H1 (cell line): ENCODE data around the gene KIF26B. TPM values are rescaled to one million over a fixed set of nuclear protein-coding genes. Genes with fewer than 3 reads are reported as not detected.

Experiments used
- CTCF ChIA-PET: fragments of 300-600 bp; sonication (Branson Sonifier 250); formaldehyde crosslinking; loops from one replicate; lab custom pipeline; 2021; ENCODE audit not compliant: partially characterized antibody; lab: Charles Lee
- POLR2A ChIA-PET: fragments of 300-600 bp; sonication (Branson Sonifier 250); formaldehyde crosslinking; loops from one replicate; lab custom pipeline; 2021; ENCODE audit warnings: inconsistent platforms; ENCODE audit not compliant: partially characterized antibody; lab: Charles Lee
- DNase-seq, 2 experiments: peaks; one replicate each; pipeline versions ENCODE4 v3.0.0 to v3.0.0-alpha.2; 2010 to 2022; ENCODE audit warnings: low spot score in 2 of 2, low read depth in 1 of 2, mixed read lengths in 1 of 2
- FAIRE-seq: peaks from 2 replicates; lab custom pipeline; 2011; peaks lifted over from hg19 to GRCh38; lab: Jason Lieb, UNC
- H2AFZ ChIP-seq: 2 replicates; pipeline ENCODE4 v1.8.1; 2012; ENCODE audit warnings: low read length, inconsistent platforms
- H2AK5ac ChIP-seq: 2 replicates; pipeline ENCODE4 v1.6.1; 2013; ENCODE audit warnings: low read depth, low read length
- H2BK120ac ChIP-seq: replicated peaks from 2 replicates; pipeline ENCODE3; 2013; ENCODE audit warnings: low read depth, low read length, inconsistent platforms
- H2BK12ac ChIP-seq: 2 replicates; pipeline ENCODE4 v1.6.1; 2013; ENCODE audit warnings: low read depth, low read length
- H2BK15ac ChIP-seq: 2 replicates; pipeline ENCODE4 v1.6.1; 2013; ENCODE audit warnings: low read length
- H2BK20ac ChIP-seq: 2 replicates; pipeline ENCODE4 v1.6.1; 2013; ENCODE audit warnings: low read length
- H2BK5ac ChIP-seq: 2 replicates; pipeline ENCODE4 v1.6.1; 2013; ENCODE audit warnings: low read depth, low read length
- H3K14ac ChIP-seq: 2 replicates; pipeline ENCODE4 v1.6.1; 2013; ENCODE audit warnings: inconsistent platforms; ENCODE audit not compliant: insufficient read length
- H3K18ac ChIP-seq: 2 replicates; pipeline ENCODE4 v1.6.1; 2013; ENCODE audit warnings: low read length; ENCODE audit errors: extremely low read depth
- H3K23ac ChIP-seq: 2 replicates; pipeline ENCODE4 v1.6.1; 2013; ENCODE audit warnings: inconsistent platforms; ENCODE audit not compliant: insufficient read length
- H3K23me2 ChIP-seq: 2 replicates; pipeline ENCODE4 v1.6.1; 2013; ENCODE audit warnings: low read depth, low read length
- H3K27ac ChIP-seq: 2 replicates; pipeline ENCODE4 v1.6.1; 2011; ENCODE audit warnings: low read depth, low read length, inconsistent platforms
- H3K27me3 ChIP-seq, 4 experiments: replicated peaks in 1 of 4; 1 replicate in 1 of 4; 2 replicates in 3 of 4; pipeline versions ENCODE4 v1.6.1 to v1.8.1; 2011 to 2013; ENCODE audit warnings: low read length in 3 of 4, mild to moderate bottlenecking in 3 of 4, inconsistent platforms in 2 of 4, mixed read lengths in 2 of 4, moderate library complexity in 1 of 4; ENCODE audit not compliant: control insufficient read depth in 3 of 4, insufficient read depth in 3 of 4; ENCODE audit errors: extremely low read depth in 1 of 4
- H3K36me3 ChIP-seq, 4 experiments: 2 replicates each; pipeline versions ENCODE4 v1.6.1 to v1.8.1; 2011 to 2013; ENCODE audit warnings: mild to moderate bottlenecking in 4 of 4, low read length in 3 of 4, moderate library complexity in 2 of 4, control low read depth in 1 of 4, inconsistent platforms in 1 of 4; ENCODE audit not compliant: insufficient read depth in 4 of 4, control insufficient read depth in 2 of 4
- H3K4ac ChIP-seq: replicated peaks from 2 replicates; pipeline ENCODE3; 2013; ENCODE audit warnings: low read length, low read depth, mixed read lengths, inconsistent platforms; ENCODE audit not compliant: insufficient read length
- H3K4me1 ChIP-seq, 4 experiments: replicated peaks in 1 of 4; 1 replicate in 1 of 4; 2 replicates in 3 of 4; pipeline versions ENCODE4 v1.6.1 to v1.8.1; 2011 to 2013; ENCODE audit warnings: low read length in 3 of 4, inconsistent platforms in 2 of 4, mixed read lengths in 1 of 4; ENCODE audit not compliant: insufficient read depth in 4 of 4, control insufficient read depth in 3 of 4
- H3K4me2 ChIP-seq, 2 experiments: 2 replicates each; pipeline versions ENCODE4 v1.6.1 to v1.8.1; 2011 to 2013; ENCODE audit warnings: low read depth in 2 of 2, low read length in 2 of 2, control low read depth in 1 of 2, inconsistent platforms in 1 of 2, mild to moderate bottlenecking in 1 of 2; ENCODE audit not compliant: insufficient read depth in 1 of 2
- H3K4me3 ChIP-seq, 4 experiments: fragments of 200-600, 300-600 bp in 1 of 4; sonication (generic), shearing (Covaris generic), sonication (Bioruptor Twin) in 1 of 4; 2 replicates each; pipeline versions ENCODE4 v1.5.1 to v1.8.1; 2011 to 2016; ENCODE audit warnings: low read length in 4 of 4, low read depth in 3 of 4, control low read depth in 2 of 4, inconsistent platforms in 2 of 4, mild to moderate bottlenecking in 2 of 4, mixed read lengths in 1 of 4, moderate library complexity in 1 of 4; ENCODE audit not compliant: insufficient read depth in 2 of 4; ENCODE audit errors: extremely low read depth in 1 of 4
- H3K56ac ChIP-seq: replicated peaks from 2 replicates; pipeline ENCODE3; 2013; ENCODE audit warnings: low read depth, mild to moderate bottlenecking, mixed read lengths, low read length, inconsistent platforms; ENCODE audit not compliant: insufficient read length
- H3K79me1 ChIP-seq: 2 replicates; pipeline ENCODE4 v1.6.1; 2013; ENCODE audit warnings: low read depth, low read length, control low read depth
- H3K79me2 ChIP-seq, 2 experiments: 2 replicates each; pipeline versions ENCODE4 v1.6.1 to v1.8.1; 2012 to 2013; ENCODE audit warnings: low read length in 2 of 2, mild to moderate bottlenecking in 2 of 2, inconsistent platforms in 1 of 2; ENCODE audit not compliant: insufficient read depth in 2 of 2, control insufficient read depth in 1 of 2
- H3K9ac ChIP-seq, 4 experiments: replicated peaks in 1 of 4; 1 replicate in 1 of 4; 2 replicates in 3 of 4; pipeline versions ENCODE4 v1.6.1 to v1.8.1; 2011 to 2013; ENCODE audit warnings: low read depth in 3 of 4, low read length in 3 of 4, control low read depth in 2 of 4, mild to moderate bottlenecking in 2 of 4, moderate library complexity in 2 of 4, inconsistent platforms in 1 of 4; ENCODE audit errors: extremely low read depth in 1 of 4
- H3K9me3 ChIP-seq, 2 experiments: 2 replicates each; pipeline versions ENCODE4 v1.6.1 to v1.8.1; 2012 to 2013; ENCODE audit warnings: mild to moderate bottlenecking in 2 of 2, moderate library complexity in 2 of 2, control low read depth in 1 of 2, inconsistent platforms in 1 of 2, low read depth in 1 of 2, low read length in 1 of 2, mixed read lengths in 1 of 2; ENCODE audit not compliant: insufficient read depth in 2 of 2
- H4K20me1 ChIP-seq, 2 experiments: replicated peaks in 1 of 2; 2 replicates each; pipeline versions ENCODE3 to v1.8.1; 2011 to 2013; ENCODE audit warnings: inconsistent platforms in 2 of 2, low read length in 2 of 2, mild to moderate bottlenecking in 1 of 2; ENCODE audit not compliant: insufficient read depth in 2 of 2, control insufficient read depth in 1 of 2
- H4K5ac ChIP-seq: 2 replicates; pipeline ENCODE4 v1.6.1; 2013; ENCODE audit warnings: low read length, low read depth, mixed read lengths, inconsistent platforms; ENCODE audit not compliant: insufficient read length
- H4K8ac ChIP-seq: 2 replicates; pipeline ENCODE4 v1.8.0; 2013; ENCODE audit warnings: mild to moderate bottlenecking, moderate library complexity, low read length, inconsistent platforms; ENCODE audit not compliant: insufficient read depth; ENCODE audit errors: extremely low read depth
- H4K91ac ChIP-seq: replicated peaks from 2 replicates; pipeline ENCODE3; 2013; ENCODE audit warnings: low read length, mixed read lengths, inconsistent platforms; ENCODE audit not compliant: insufficient read length
- CEBPB ChIP-seq: IDR thresholded peaks from 2 replicates; pipeline ENCODE4 v1.6.1; 2012; ENCODE audit warnings: low read depth, low read length
- CHD2 ChIP-seq: IDR thresholded peaks from 2 replicates; pipeline ENCODE4 v1.6.1; 2012; ENCODE audit warnings: low read length, improper control_type of control experiment
- EP300 ChIP-seq, 2 experiments: IDR thresholded peaks; 1 replicate in 1 of 2; 2 replicates in 1 of 2; pipeline ENCODE4 v1.6.1; 2011 to 2012; ENCODE audit warnings: low read depth in 2 of 2, low read length in 2 of 2, mild to moderate bottlenecking in 2 of 2, borderline replicate concordance in 1 of 2, inconsistent platforms in 1 of 2, moderate library complexity in 1 of 2
- JUN ChIP-seq: IDR thresholded peaks from 2 replicates; pipeline ENCODE4 v1.6.1; 2011; ENCODE audit warnings: low read depth, mild to moderate bottlenecking, improper control_type of control experiment, low read length
- KDM5A ChIP-seq: fragments of 200-600 bp; IDR thresholded peaks from 2 replicates; pipeline ENCODE4 v1.7.1; 2012; ENCODE audit warnings: mild to moderate bottlenecking, low read length, inconsistent platforms, mixed read lengths
- PHF8 ChIP-seq: fragments of 200-600 bp; sonication (generic); conservative IDR thresholded peaks from 2 replicates; pipeline ENCODE4 v1.7.1; 2012; ENCODE audit warnings: low read depth, mild to moderate bottlenecking, inconsistent platforms, low read length, moderate library complexity
- TEAD4 ChIP-seq: IDR thresholded peaks from 2 replicates; pipeline ENCODE4 v1.6.1; 2012; ENCODE audit warnings: low read depth, low read length, inconsistent platforms, mixed read lengths
- WGBS, 2 experiments: shearing (Covaris generic) in 1 of 2; methylation state at CpG; one replicate each; pipeline versions ENCODE4 v1.1.6 to v1.1.7; 2013 to 2015; ENCODE audit warnings: low lambda C conversion rate in 2 of 2, mixed read lengths in 2 of 2, inconsistent platforms in 1 of 2, low coverage in 1 of 2, missing lambda C conversion rate in 1 of 2; ENCODE audit not compliant: insufficient replicate concordance in 2 of 2, insufficient coverage in 1 of 2, insufficient read length in 1 of 2; ENCODE audit errors: extremely low coverage in 1 of 2, missing lambda C conversion rate in 1 of 2; 5-methylcytosine and 5-hydroxymethylcytosine counted together
- polyA plus RNA-seq, 7 experiments: library from polyadenylated mRNA; depleted of rRNA in 3 of 7; stranded (reverse) in 5 of 7; unstranded in 2 of 7; fragments of >200 nt in 5 of 7; fragments of 200-250 nt in 2 of 7; gene quantifications; 1 replicate in 5 of 7; 2 replicates in 1 of 7; 4 replicates in 1 of 7; pipeline versions ENCODE4 v1.2.1 to v1.2.3, GENCODE V29; 2011 to 2013; ENCODE audit warnings: missing spikeins in 2 of 7, mixed read lengths in 2 of 7
- total RNA-seq: library from RNA; stranded (reverse); fragmentation: NEBNext Ultra II Directional; extraction: Animal tissue kit (Norgen Biotek cat#: 25700); gene quantifications from 2 replicates; pipeline ENCODE4 v1.2.1, GENCODE V29; 2021
- TF ChIP-seq, protein P1 (sequence below): IDR thresholded peaks from 2 replicates; pipeline ENCODE4 v1.6.1; 2012; ENCODE audit warnings: inconsistent platforms

Gene KIF26B
- total and polyA plus RNA-seq, 2 of the 8 experiments (the other 6 are each of a cell fraction or from before 2014, with no cell fraction given), result 0.06 to 0.28 TPM

DNA sequence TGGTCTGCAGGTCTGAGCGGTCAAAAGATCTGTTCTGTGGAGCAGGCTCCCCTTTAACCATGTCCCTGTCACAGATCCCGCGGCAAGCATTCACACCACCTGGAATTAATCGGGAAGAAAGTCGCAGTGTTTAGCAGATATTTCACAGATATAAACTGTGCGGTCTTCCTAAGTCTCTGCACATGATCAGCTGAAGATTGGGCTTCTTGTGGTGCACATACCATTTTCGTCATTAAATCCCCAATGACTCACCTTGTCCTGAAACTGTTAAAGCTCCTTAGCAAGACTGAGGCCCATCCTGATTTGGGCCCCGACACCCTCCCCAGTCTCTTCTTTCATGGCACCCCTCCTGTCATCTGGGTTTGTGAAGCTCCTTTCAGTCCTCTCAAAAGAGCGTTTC is 158.8 kb downstream of the KIF26B start:
- no peaks in the 10 kb centered on the region for H3K27me3 ChIP-seq
- H3K4me2 ChIP-seq, result no peak overlapping the region
- no peak overlapping the region for H4K8ac ChIP-seq
- FAIRE-seq, result no peak
- DNase-seq, result no peak
- H3K56ac ChIP-seq, result no peak overlapping the region
- 90% methylated on average over 9 of the region's 9 CpGs; no CpG with 5 or more reads in 1 of the 2 experiments for WGBS, 2 experiments
- POLR2A ChIA-PET, result no interaction called here
- H3K23ac ChIP-seq, result no peak overlapping the region
- no peak overlapping the region for H4K91ac ChIP-seq
- no peak overlapping the region for H2BK12ac ChIP-seq
- no peaks in the 10 kb centered on the region for H3K23me2 ChIP-seq
- no peak overlapping the region for H2BK120ac ChIP-seq
- H3K9ac ChIP-seq, result no peak overlapping the region
- H3K4me3 ChIP-seq, result no peak overlapping the region
- no peaks in the 10 kb centered on the region for H4K20me1 ChIP-seq
- no peak overlapping the region for H3K14ac ChIP-seq
- no peak overlapping the region for H4K5ac ChIP-seq
- no peaks in the 10 kb centered on the region for H3K79me2 ChIP-seq
- no peak for TF ChIP-seq CHD2
- TF ChIP-seq, protein P1, sequence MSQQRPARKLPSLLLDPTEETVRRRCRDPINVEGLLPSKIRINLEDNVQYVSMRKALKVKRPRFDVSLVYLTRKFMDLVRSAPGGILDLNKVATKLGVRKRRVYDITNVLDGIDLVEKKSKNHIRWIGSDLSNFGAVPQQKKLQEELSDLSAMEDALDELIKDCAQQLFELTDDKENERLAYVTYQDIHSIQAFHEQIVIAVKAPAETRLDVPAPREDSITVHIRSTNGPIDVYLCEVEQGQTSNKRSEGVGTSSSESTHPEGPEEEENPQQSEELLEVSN, result no peak
- TF ChIP-seq PHF8, result no peak
- no peak for TF ChIP-seq JUN
- no peak for TF ChIP-seq KDM5A
- TF ChIP-seq TEAD4, result no peak
- TF ChIP-seq EP300 (IDR thresholded peaks at IDR 0.05; ENCODE audit: borderline replicate concordance in 1 of 2, low read depth in 2 of 2, low read length in 2 of 2), result no peak
- TF ChIP-seq CEBPB, result no peak
- H2AK5ac ChIP-seq, result no peak overlapping the region
- peaks cover 4 to 11% (median 8%) of the 10 kb centered on the region in 4 experiments; a peak in 6 of 7 replicates for H3K4me1 ChIP-seq
- no peak overlapping the region for H3K4ac ChIP-seq
- no peak overlapping the region for H2BK15ac ChIP-seq
- H2BK20ac ChIP-seq, result no peak overlapping the region
- no peak overlapping the region for H3K27ac ChIP-seq
- H2BK5ac ChIP-seq, result no peak overlapping the region
- no peaks in the 10 kb centered on the region for H3K36me3 ChIP-seq
- H2AFZ ChIP-seq, result no peak overlapping the region
- CTCF ChIA-PET, result interaction anchor here (0.5 to 1.2 kb wide), 3 partner anchors 110 to 1179 kb away, joined by 4 read pairs; no protein-coding TSS in a partner anchor
- no peaks in the 10 kb centered on the region for H3K9me3 ChIP-seq
- H3K79me1 ChIP-seq, result no peaks in the 10 kb centered on the region
- no peak overlapping the region for H3K18ac ChIP-seq
